ACHN (cell line): ENCODE data around the gene TRIP10.
"Not testable (repeated sequence)": the region's sequence is repeated elsewhere in the genome, so short reads cannot be mapped to it uniquely, and the experiment has no call there.

ENCODE experiments used
- DNase-seq: peaks from one replicate; pipeline ENCODE4 v3.0.0-alpha.2; 2015
- in situ Hi-C: cut with HindIII; loops from 2 replicates; pipeline ENCODE4 v1.10.0; 2017; ENCODE audit warnings: low sequenced_read_pairs, low pct_ligation_motif_present, low pct_unique_long_range_greater_than_20kb

The TRIP10 gene

GRCh38 chr19:6774821-6775707, 35.6 kb downstream of the TRIP10 start:
- no peak for DNase-seq
- in situ Hi-C loops, result no loop called here

GRCh38 chr19:6776045-6776444, 36.6 kb downstream of the TRIP10 start:
- in situ Hi-C loops, DNase-seq: not testable (repeated sequence)

GRCh38 chr19:6776999-6777398, 37.5 kb downstream of the TRIP10 start:
- no peak for DNase-seq
- in situ Hi-C loops, result no loop called here

GRCh38 chr19:6777434-6777833, 38.0 kb downstream of the TRIP10 start:
- in situ Hi-C loops, result no loop called here

GRCh38 chr19:6778386-6778785, 38.9 kb downstream of the TRIP10 start:
- in situ Hi-C loops, result no loop called here
- no peak for DNase-seq

More at GRCh38 chr19:6777434-6777833, 38.0 kb downstream of the TRIP10 start:
- no peak for DNase-seq

- DNase-seq, result no peak
- in situ Hi-C loops, result no loop called here
Measured at GRCh38 chr19:6779206-6779605, 39.7 kb downstream of the TRIP10 start.

GRCh38 chr19:6787393-6787792, 47.9 kb downstream of the TRIP10 start:
- in situ Hi-C loops, result no loop called here
- DNase-seq, result no peak

GRCh38 chr19:6788896-6789295, 49.4 kb downstream of the TRIP10 start:
- no peak for DNase-seq
- in situ Hi-C loops, result no loop called here

- no peak for DNase-seq
- in situ Hi-C loops, result no loop called here
Measured at GRCh38 chr19:6790194-6791128, 51.0 kb downstream of the TRIP10 start.

- in situ Hi-C loops, result no loop called here
- DNase-seq, result no peak
Measured at GRCh38 chr19:6791237-6791636, 51.8 kb downstream of the TRIP10 start.

- no peak for DNase-seq
- in situ Hi-C loops, result no loop called here
Measured at GRCh38 chr19:6793411-6793810, 53.9 kb downstream of the TRIP10 start.

- DNase-seq, result no peak
- in situ Hi-C loops, result no loop called here
Measured at GRCh38 chr19:6793973-6794372, 54.5 kb downstream of the TRIP10 start.

- DNase-seq, result no peak
- in situ Hi-C loops, result no loop called here
Measured at GRCh38 chr19:6794686-6795431, 55.4 kb downstream of the TRIP10 start.

- DNase-seq, result no peak
- in situ Hi-C loops, result no loop called here
Measured at GRCh38 chr19:6796278-6796677, 56.8 kb downstream of the TRIP10 start.

- no peak for DNase-seq
- in situ Hi-C loops, result no loop called here
Measured at GRCh38 chr19:6797646-6798045, 58.2 kb downstream of the TRIP10 start.

GRCh38 chr19:6800160-6800790, 60.8 kb downstream of the TRIP10 start:
- DNase-seq, in situ Hi-C loops: not testable (repeated sequence)

GRCh38 chr19:6800991-6801484, 61.6 kb downstream of the TRIP10 start:
- in situ Hi-C loops, result no loop called here
- peak; percentile 66 for DNase-seq
